Endothelial cell of umbilical vein (primary cell): ENCODE results near the gene NOP9. TPM values are rescaled to one million over a fixed set of nuclear protein-coding genes. Genes with fewer than 3 reads are reported as not detected.

Experiments
- BruUV-seq: library from RNA; stranded (reverse); fragments of 400-500 nt; replicated peaks from 2 replicates; lab custom pipeline; 2021; lab: Mats Ljungman, UMichigan
- CTCF ChIA-PET: fragments of 300-600, 350-600 bp; sonication (Branson Sonifier 250); formaldehyde crosslinking; loops from one replicate; lab custom pipeline; 2021; ENCODE audit warnings: antibody characterized with exemption, inconsistent platforms; lab: Charles Lee
- POLR2A ChIA-PET: fragments of 300-600, 350-600 bp; sonication (Branson Sonifier 250); formaldehyde crosslinking; loops from one replicate; lab custom pipeline; 2021; ENCODE audit warnings: antibody characterized with exemption, inconsistent platforms; lab: Charles Lee
- DNase-seq: peaks from one replicate; pipeline ENCODE4 v3.0.0-alpha.2; 2011; ENCODE audit warnings: low read depth, low spot score
- FAIRE-seq: peaks from 2 replicates; lab custom pipeline; 2011; peaks lifted over from hg19 to GRCh38; lab: Jason Lieb, UNC
- H2AFZ ChIP-seq: 2 replicates; pipeline ENCODE4 v1.6.0; 2012; ENCODE audit warnings: low read depth, low read length, control low read depth, inconsistent platforms
- H3K27ac ChIP-seq: 2 replicates; pipeline ENCODE4 v1.5.1; 2011; ENCODE audit warnings: low read depth, mild to moderate bottlenecking, control low read depth, low read length, moderate library complexity; ENCODE audit not compliant: insufficient read depth
- H3K27me3 ChIP-seq, 2 experiments: 2 replicates each; pipeline versions ENCODE4 v1.6.0 to v1.6.1; 2011; ENCODE audit warnings: low read length in 2 of 2, mixed read lengths in 1 of 2; ENCODE audit not compliant: control insufficient read depth in 2 of 2, insufficient read depth in 2 of 2
- H3K36me3 ChIP-seq, 2 experiments: 2 replicates in 1 of 2; 3 replicates in 1 of 2; pipeline ENCODE4 v1.5.1; 2011; ENCODE audit warnings: low read length in 2 of 2, mild to moderate bottlenecking in 1 of 2, moderate library complexity in 1 of 2; ENCODE audit not compliant: control insufficient read depth in 2 of 2, insufficient read depth in 2 of 2; ENCODE audit errors: extremely low read depth in 1 of 2
- H3K4me1 ChIP-seq: 3 replicates; pipeline ENCODE4 v1.5.1; 2011; ENCODE audit warnings: mild to moderate bottlenecking, low read length; ENCODE audit not compliant: control insufficient read depth, insufficient read depth; ENCODE audit errors: extremely low read depth
- H3K4me2 ChIP-seq: 2 replicates; pipeline ENCODE4 v1.6.1; 2011; ENCODE audit warnings: low read length, control low read depth, mixed read lengths; ENCODE audit not compliant: insufficient read depth
- H3K4me3 ChIP-seq, 3 experiments: fragments of 200-600 bp in 1 of 3; sonication (generic), shearing (Covaris generic) in 1 of 3; replicated peaks in 1 of 3; 2 replicates each; pipeline ENCODE4 v1.5.1; 2011 to 2016; ENCODE audit warnings: control low read depth in 3 of 3, low read length in 3 of 3, mild to moderate bottlenecking in 2 of 3, inconsistent platforms in 1 of 3, low read depth in 1 of 3, moderate library complexity in 1 of 3; ENCODE audit not compliant: insufficient read depth in 1 of 3
- H3K79me2 ChIP-seq: 2 replicates; pipeline ENCODE4 v1.6.0; 2012; ENCODE audit warnings: low read length, inconsistent platforms; ENCODE audit not compliant: control insufficient read depth, insufficient read depth
- H3K9ac ChIP-seq: replicated peaks from 2 replicates; pipeline ENCODE3; 2011; ENCODE audit warnings: low read length, control low read depth; ENCODE audit not compliant: insufficient read depth; ENCODE audit errors: extremely low read depth
- H3K9me1 ChIP-seq: replicated peaks from 3 replicates; pipeline ENCODE4 v1.6.0; 2011; ENCODE audit warnings: mild to moderate bottlenecking, low read length; ENCODE audit not compliant: control insufficient read depth, insufficient read depth; ENCODE audit errors: extremely low read depth
- H3K9me3 ChIP-seq: replicated peaks from 2 replicates; pipeline ENCODE4 v1.5.1; 2012; ENCODE audit warnings: low read length, inconsistent platforms; ENCODE audit not compliant: control insufficient read depth, insufficient read depth
- H4K20me1 ChIP-seq: replicated peaks from 2 replicates; pipeline ENCODE3; 2011; ENCODE audit warnings: mild to moderate bottlenecking, low read length; ENCODE audit not compliant: control insufficient read depth, insufficient read depth; ENCODE audit errors: extremely low read depth
- EZH2 ChIP-seq: IDR thresholded peaks from 2 replicates; pipeline ENCODE4 v1.6.1; 2012; ENCODE audit warnings: borderline replicate concordance, low read depth, mild to moderate bottlenecking, moderate library complexity, low read length, inconsistent platforms; ENCODE audit not compliant: severe bottlenecking
- FOS ChIP-seq: IDR thresholded peaks from 2 replicates; pipeline ENCODE4 v1.6.1; 2011; ENCODE audit warnings: mild to moderate bottlenecking, low read length, moderate library complexity, borderline replicate concordance; ENCODE audit not compliant: insufficient read depth
- GATA2 ChIP-seq: IDR thresholded peaks from 2 replicates; pipeline ENCODE4 v1.7.0; 2011; ENCODE audit warnings: low read depth, mild to moderate bottlenecking, moderate library complexity, mixed read lengths, low read length; ENCODE audit not compliant: insufficient read length, insufficient read depth
- JUN ChIP-seq: IDR thresholded peaks from 2 replicates; pipeline ENCODE4 v1.6.1; 2011; ENCODE audit warnings: borderline replicate concordance, low read depth; ENCODE audit not compliant: insufficient read length, insufficient read depth
- MYC ChIP-seq: IDR thresholded peaks from one replicate; pipeline ENCODE4 v1.6.1; 2011; ENCODE audit warnings: mild to moderate bottlenecking, low read depth, low read length
- POLR2A ChIP-seq: IDR thresholded peaks from 2 replicates; pipeline ENCODE4 v1.6.1; 2012; ENCODE audit warnings: low read depth, mild to moderate bottlenecking, control low read depth, low read length
- POLR2AphosphoS5 ChIP-seq: IDR thresholded peaks from 2 replicates; pipeline ENCODE4 v1.6.1; 2012; ENCODE audit warnings: low read depth, mild to moderate bottlenecking, control low read depth, low read length, moderate library complexity; ENCODE audit not compliant: insufficient read depth
- dilution Hi-C: fragments of 300-500 bp; cut with MboI; formaldehyde crosslinking; loops from one replicate; pipeline ENCODE4 v1.15.0; 2019; ENCODE audit warnings: low sequenced_read_pairs; ENCODE audit not compliant: extremely low pct_ligation_motif_present
- intact Hi-C: fragments of 100-400 bp; cut with micrococcal nuclease; formaldehyde crosslinking; loops from one replicate; pipeline ENCODE4 v1.10.0; 2022
- polyA plus RNA-seq, 4 experiments: library from polyadenylated mRNA; depleted of rRNA in 3 of 4; stranded (reverse) in 3 of 4; unstranded in 1 of 4; fragments of >200 nt; gene quantifications; 2 replicates each; pipeline versions ENCODE4 v1.2.1 to v1.2.3, GENCODE V29; 2011 to 2012; ENCODE audit warnings: missing spikeins in 1 of 4
- total RNA-seq: library from RNA; stranded (reverse); gene quantifications from 2 replicates; pipeline ENCODE4 v1.2.3, GENCODE V29; 2021
- TF ChIP-seq, protein P1 (sequence below): IDR thresholded peaks from 2 replicates; pipeline ENCODE4 v1.6.1; 2011; ENCODE audit not compliant: insufficient read depth, insufficient read length
- TF ChIP-seq, protein P2 (sequence below), 2 donors: IDR thresholded peaks; 1 replicate in 1 of 2; 2 replicates in 1 of 2; pipeline ENCODE4 v1.5.1; 2011; ENCODE audit warnings: low read length in 2 of 2, mild to moderate bottlenecking in 2 of 2, moderate library complexity in 2 of 2, control low read depth in 1 of 2, inconsistent platforms in 1 of 2, low read depth in 1 of 2; ENCODE audit not compliant: insufficient read depth in 1 of 2; ENCODE audit errors: extremely low read depth in 1 of 2

NOP9 gene
- total and polyA plus RNA-seq, 2 donors (not counting 3 experiments of a cell fraction or from before 2014, with no cell fraction given) = 16.2 to 31.0 TPM

DNA sequence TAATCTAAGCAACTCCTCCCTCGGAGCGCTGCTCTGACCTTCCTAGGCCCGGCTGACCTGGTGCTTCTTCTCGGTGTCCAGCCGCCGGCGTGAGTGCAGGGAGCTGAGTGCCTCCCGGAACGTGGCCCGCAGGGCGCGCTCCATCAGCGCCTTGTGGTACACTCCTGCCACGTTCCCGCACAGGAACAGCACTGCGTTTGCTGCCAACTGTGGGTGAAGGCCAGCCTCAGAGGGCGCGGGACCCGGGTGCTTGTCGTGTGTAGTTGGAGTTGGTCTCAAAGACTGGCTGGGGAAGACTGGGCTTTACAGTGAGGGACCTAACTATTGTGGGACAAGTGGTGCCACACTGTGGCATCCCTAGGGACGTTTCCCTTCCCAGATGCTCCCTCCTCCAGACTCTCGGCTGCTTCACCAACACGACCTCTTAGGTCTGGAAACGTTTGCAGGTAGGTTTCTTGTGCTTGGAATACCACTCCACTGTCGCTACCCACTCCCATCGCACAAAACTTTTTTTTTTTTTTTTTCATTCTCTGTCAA is 32.1 kb downstream of the NOP9 start:
- POLR2A ChIA-PET = interaction anchor here (0.7 to 3.1 kb wide), 2 partner anchors 99 to 104 kb away, joined by 7 to 32 read pairs; partner anchors contain the start of genes CBLN3 and KHNYN

More for the DNA sequence above, 32.1 kb downstream of the NOP9 start:
- no peaks in the 10 kb centered on the region for H3K27me3 ChIP-seq
- BruUV-seq = no TSS peak
- H3K9ac ChIP-seq = no peak overlapping the region
- H2AFZ ChIP-seq = no peak overlapping the region
- H3K9me3 ChIP-seq = no peaks in the 10 kb centered on the region
- dilution Hi-C loops = no loop called here
- no peak overlapping the region for H3K27ac ChIP-seq
- no peak overlapping the region for H3K4me3 ChIP-seq
- intact Hi-C loops = no loop called here
- no peak for DNase-seq
- H3K79me2 ChIP-seq = no peaks in the 10 kb centered on the region
- H3K4me2 ChIP-seq = no peak overlapping the region
- TF ChIP-seq MYC (no peak), EZH2 (no peak), FOS (no peak), JUN (no peak), GATA2 (no peak), POLR2AphosphoS5 (no peak), POLR2A (no peak)
- TF ChIP-seq, protein P1, sequence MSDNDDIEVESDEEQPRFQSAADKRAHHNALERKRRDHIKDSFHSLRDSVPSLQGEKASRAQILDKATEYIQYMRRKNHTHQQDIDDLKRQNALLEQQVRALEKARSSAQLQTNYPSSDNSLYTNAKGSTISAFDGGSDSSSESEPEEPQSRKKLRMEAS = no peak
- TF ChIP-seq, protein P2, sequence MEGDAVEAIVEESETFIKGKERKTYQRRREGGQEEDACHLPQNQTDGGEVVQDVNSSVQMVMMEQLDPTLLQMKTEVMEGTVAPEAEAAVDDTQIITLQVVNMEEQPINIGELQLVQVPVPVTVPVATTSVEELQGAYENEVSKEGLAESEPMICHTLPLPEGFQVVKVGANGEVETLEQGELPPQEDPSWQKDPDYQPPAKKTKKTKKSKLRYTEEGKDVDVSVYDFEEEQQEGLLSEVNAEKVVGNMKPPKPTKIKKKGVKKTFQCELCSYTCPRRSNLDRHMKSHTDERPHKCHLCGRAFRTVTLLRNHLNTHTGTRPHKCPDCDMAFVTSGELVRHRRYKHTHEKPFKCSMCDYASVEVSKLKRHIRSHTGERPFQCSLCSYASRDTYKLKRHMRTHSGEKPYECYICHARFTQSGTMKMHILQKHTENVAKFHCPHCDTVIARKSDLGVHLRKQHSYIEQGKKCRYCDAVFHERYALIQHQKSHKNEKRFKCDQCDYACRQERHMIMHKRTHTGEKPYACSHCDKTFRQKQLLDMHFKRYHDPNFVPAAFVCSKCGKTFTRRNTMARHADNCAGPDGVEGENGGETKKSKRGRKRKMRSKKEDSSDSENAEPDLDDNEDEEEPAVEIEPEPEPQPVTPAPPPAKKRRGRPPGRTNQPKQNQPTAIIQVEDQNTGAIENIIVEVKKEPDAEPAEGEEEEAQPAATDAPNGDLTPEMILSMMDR (IDR thresholded peaks at IDR 0.05; ENCODE audit: extremely low read depth in 1 of 2, insufficient read depth in 1 of 2, low read depth in 1 of 2, low read length in 2 of 2) = no peak
- CTCF ChIA-PET = interaction anchor here (0.7 to 20.1 kb wide), 22 partner anchors 10 to 1236 kb away, joined by 3 to 811 read pairs (median 8); partner anchors contain the start of genes CBLN3, CIDEB, DCAF11 and KHNYN
- peaks cover 32% of the 10 kb centered on the region for H3K4me1 ChIP-seq
- H3K9me1 ChIP-seq = no peaks in the 10 kb centered on the region
- no peak for FAIRE-seq
- H3K36me3 ChIP-seq = peaks cover 0 to 8% of the 10 kb centered on the region in 2 experiments
- H4K20me1 ChIP-seq = no peaks in the 10 kb centered on the region
